Spleen (tissue), 11 donors: Measurements from ENCODE around the gene ITPKC. TPM values are rescaled to one million over a fixed set of nuclear protein-coding genes. Genes with fewer than 3 reads are reported as not detected.

ENCODE experiments used
- DNase-seq: peaks from one replicate; pipeline ENCODE4 v3.0.0-alpha.2; 2020
- H3K27ac ChIP-seq, 8 donors: fragments of 200-600 bp; sonication (generic) in 7 of 8; 1 replicate in 4 of 8; 2 replicates in 4 of 8; pipeline versions ENCODE4 v1.5.0 to v1.8.0; 2016 to 2021; ENCODE audit warnings: inconsistent platforms in 4 of 8, mild to moderate bottlenecking in 4 of 8, moderate library complexity in 1 of 8
- H3K27me3 ChIP-seq, 7 donors: fragments of 200-600 bp; sonication (generic) in 6 of 7; replicated peaks in 1 of 7; 1 replicate in 4 of 7; 2 replicates in 3 of 7; pipeline versions ENCODE4 v1.5.0 to v1.8.0; 2016 to 2021; ENCODE audit warnings: inconsistent platforms in 3 of 7, mild to moderate bottlenecking in 1 of 7
- H3K36me3 ChIP-seq, 6 donors: fragments of 200-600 bp; sonication (generic) in 5 of 6; 1 replicate in 4 of 6; 2 replicates in 2 of 6; pipeline versions ENCODE4 v1.5.0 to v1.8.0; 2016 to 2021; ENCODE audit warnings: inconsistent platforms in 2 of 6
- H3K4me1 ChIP-seq, 6 donors: fragments of 200-600 bp; sonication (generic) in 5 of 6; 1 replicate in 3 of 6; 2 replicates in 3 of 6; pipeline versions ENCODE4 v1.5.0 to v1.8.0; 2016 to 2021; ENCODE audit warnings: inconsistent platforms in 3 of 6
- H3K4me3 ChIP-seq, 8 donors: fragments of 200-600 bp; sonication (generic) in 7 of 8; 1 replicate in 4 of 8; 2 replicates in 4 of 8; pipeline versions ENCODE4 v1.5.0 to v1.8.0; 2016 to 2021; ENCODE audit warnings: inconsistent platforms in 4 of 8, mild to moderate bottlenecking in 4 of 8, moderate library complexity in 2 of 8
- H3K9me3 ChIP-seq, 8 donors: fragments of 200-600 bp; sonication (generic) in 7 of 8; 1 replicate in 4 of 8; 2 replicates in 4 of 8; pipeline versions ENCODE4 v1.5.0 to v1.8.0; 2016 to 2021; ENCODE audit warnings: inconsistent platforms in 4 of 8
- POLR2A ChIP-seq, 3 donors: fragments of 450-650 bp; IDR thresholded peaks; one replicate each; pipeline ENCODE4 v1.5.1; 2017; ENCODE audit warnings: antibody characterized with exemption in 3 of 3, mild to moderate bottlenecking in 1 of 3
- POLR2AphosphoS5 ChIP-seq, 3 donors: sonication (generic); formaldehyde crosslinking; IDR thresholded peaks; one replicate each; pipeline ENCODE4 v1.5.1; 2017; ENCODE audit warnings: antibody characterized with exemption in 3 of 3
- WGBS, 5 donors: extraction: QIAGEN DNeasy Blood & Tissue Kit in 3 of 5; methylation state at CpG; one replicate each; pipeline versions ENCODE4 v1.1.5 to v1.1.7; 2013 to 2018; 5-methylcytosine and 5-hydroxymethylcytosine counted together
- intact Hi-C: fragments of 100-400 bp; cut with DNase I; formaldehyde crosslinking; loops from one replicate; pipeline ENCODE4 v1.15.0; 2023; ENCODE audit warnings: low total_unique reads
- polyA plus RNA-seq, 3 donors: library from polyadenylated mRNA; stranded (reverse); fragments of 200-250 nt; gene quantifications; one replicate each; pipeline ENCODE4 v1.2.1, GENCODE V29; 2013
- total RNA-seq, 7 donors: library from RNA; depleted of rRNA in 3 of 7; stranded (reverse); fragments of >200 nt in 3 of 7; fragmentation: NEBNext Ultra II Directional in 4 of 7; extraction: Animal tissue kit (Norgen Biotek cat#: 25700) in 4 of 7; gene quantifications; one replicate each; pipeline versions ENCODE4 v1.1.0 to v1.2.1, GENCODE V29; 2016 to 2021
- TF ChIP-seq, protein P1 (sequence below), 11 experiments: fragments of 200-600 bp in 7 of 11; fragments of 450-650 bp in 4 of 11; sonication (generic) in 4 of 11; IDR thresholded peaks in 8 of 11; conservative IDR thresholded peaks in 3 of 11; 1 replicate in 7 of 11; 2 replicates in 4 of 11; pipeline versions ENCODE4 v1.4.0 to v1.8.0; 2016 to 2021; ENCODE audit warnings: antibody characterized with exemption in 11 of 11, inconsistent platforms in 4 of 11, mild to moderate bottlenecking in 1 of 11
- donor health status: healthy with polysubstance abuse.
- donor health status: DM: no; HTN: no; CAD: no; lungs with moderate emphysema.
- donor health status: DM: no; HTN: no; CAD: no.
- donor health status: Bipolar disorder and iron deficiency.
- donor health status: healthy.
- donor health status: DM: no; HTN: no; CAD: no.
- donor health status: DM: yes; HTN: yes; CAD: no.

ITPKC gene
- total and polyA plus RNA-seq, 10 donors = 6.8 to 39.2 (median 15.2) TPM

DNA sequence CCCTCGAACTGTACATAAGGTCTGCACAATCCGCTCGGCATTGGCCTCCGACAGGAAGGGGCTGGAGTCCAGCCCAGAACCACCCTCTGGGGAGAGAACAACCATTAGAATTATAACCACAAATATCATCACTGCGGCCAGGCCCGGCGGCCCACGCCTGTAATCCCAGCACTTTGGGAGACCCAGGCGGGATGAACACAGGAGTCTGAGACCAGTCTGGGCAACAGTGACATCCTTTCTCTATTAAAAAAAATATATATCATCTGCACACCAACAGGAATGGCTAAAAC, 11.6 kb upstream of the ITPKC start:
- Histone ChIP-seq H3K36me3 (peaks cover 0 to 100% (median 77%) of the 10 kb centered on the region in 6 donors), H3K9me3 (no peaks in the 10 kb centered on the region), H3K27me3 (no peaks in the 10 kb centered on the region), H3K4me3 (no peak overlapping the region), H3K4me1 (no peaks in the 10 kb centered on the region), H3K27ac (no peak overlapping the region)
- TF ChIP-seq, protein P1, sequence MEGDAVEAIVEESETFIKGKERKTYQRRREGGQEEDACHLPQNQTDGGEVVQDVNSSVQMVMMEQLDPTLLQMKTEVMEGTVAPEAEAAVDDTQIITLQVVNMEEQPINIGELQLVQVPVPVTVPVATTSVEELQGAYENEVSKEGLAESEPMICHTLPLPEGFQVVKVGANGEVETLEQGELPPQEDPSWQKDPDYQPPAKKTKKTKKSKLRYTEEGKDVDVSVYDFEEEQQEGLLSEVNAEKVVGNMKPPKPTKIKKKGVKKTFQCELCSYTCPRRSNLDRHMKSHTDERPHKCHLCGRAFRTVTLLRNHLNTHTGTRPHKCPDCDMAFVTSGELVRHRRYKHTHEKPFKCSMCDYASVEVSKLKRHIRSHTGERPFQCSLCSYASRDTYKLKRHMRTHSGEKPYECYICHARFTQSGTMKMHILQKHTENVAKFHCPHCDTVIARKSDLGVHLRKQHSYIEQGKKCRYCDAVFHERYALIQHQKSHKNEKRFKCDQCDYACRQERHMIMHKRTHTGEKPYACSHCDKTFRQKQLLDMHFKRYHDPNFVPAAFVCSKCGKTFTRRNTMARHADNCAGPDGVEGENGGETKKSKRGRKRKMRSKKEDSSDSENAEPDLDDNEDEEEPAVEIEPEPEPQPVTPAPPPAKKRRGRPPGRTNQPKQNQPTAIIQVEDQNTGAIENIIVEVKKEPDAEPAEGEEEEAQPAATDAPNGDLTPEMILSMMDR (IDR thresholded peaks at IDR 0.05 in 8 of 11, conservative IDR thresholded peaks at IDR 0.05 in 3 of 11) = no peak
- TF ChIP-seq POLR2AphosphoS5 (IDR thresholded peaks at IDR 0.05) (no peak), POLR2A (IDR thresholded peaks at IDR 0.05) (no peak)
- no peak for DNase-seq
- 94 to 97% (median 95%) methylated on average over 7 to 9 of the region's 9 CpGs for WGBS, 5 donors
- intact Hi-C loops = no loop called here

DNA sequence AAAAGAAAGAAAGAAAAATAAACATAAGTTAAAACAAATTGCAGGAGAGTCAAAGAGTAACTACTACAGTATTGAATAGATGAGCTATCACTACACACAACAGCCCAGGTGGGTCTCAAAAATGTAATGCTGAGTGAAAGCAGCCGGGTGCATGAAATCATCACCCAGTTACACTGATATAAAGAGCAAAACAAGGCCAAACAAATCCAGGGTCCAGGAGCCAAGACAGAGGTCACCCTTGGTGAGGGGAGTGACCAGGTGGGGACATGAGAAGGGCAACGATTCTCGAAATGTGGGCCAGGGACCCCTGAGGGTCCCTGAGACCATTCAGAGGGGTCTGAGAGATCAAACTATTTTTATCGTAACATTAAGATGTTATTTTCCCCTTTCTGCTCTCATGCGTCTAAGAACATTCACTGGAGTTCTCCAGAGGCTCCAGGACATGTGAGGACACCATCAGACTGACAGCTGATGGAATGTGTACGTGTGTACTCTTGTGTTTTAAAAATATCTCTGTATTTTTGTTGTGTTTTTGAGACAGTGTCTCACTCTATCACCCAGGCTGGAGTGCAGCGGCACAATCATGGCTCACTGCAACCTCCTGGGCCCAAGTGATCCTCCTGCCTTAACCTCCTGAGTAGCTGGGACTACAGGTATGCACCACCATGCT, 10.8 kb upstream of the ITPKC start:
- intact Hi-C loops = no loop called here
- WGBS, 5 donors = 90 to 98% (median 92%) methylated on average over 7 of the region's 7 CpGs

DNA sequence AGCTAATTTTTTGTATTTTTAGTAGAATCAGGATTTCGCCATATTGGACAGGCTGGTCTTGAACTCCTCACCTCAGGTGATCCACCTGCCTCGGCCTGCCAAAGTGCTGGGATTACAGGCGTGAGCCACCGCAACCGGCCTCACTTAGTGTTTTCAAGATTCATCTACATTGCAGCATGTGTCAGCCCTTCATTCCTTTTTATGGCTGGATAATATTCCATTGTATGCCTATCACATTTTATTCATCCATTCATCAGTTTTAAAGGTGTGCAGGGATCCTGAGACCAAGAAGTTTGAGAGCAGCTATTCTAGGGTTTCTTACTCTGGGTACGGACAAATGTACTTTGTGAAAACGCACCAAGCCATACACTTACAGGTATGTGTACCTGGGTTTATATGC, 9.3 kb upstream of the ITPKC start:
- no peak overlapping the region for H3K4me3 ChIP-seq
- H3K9me3 ChIP-seq = no peaks in the 10 kb centered on the region
- H3K27me3 ChIP-seq = no peaks in the 10 kb centered on the region
- WGBS, 5 donors = 93 to 100% (median 95%) methylated on average over 7 of the region's 7 CpGs
- no peak for DNase-seq
- intact Hi-C loops = no loop called here
- no peak overlapping the region for H3K27ac ChIP-seq
- H3K36me3 ChIP-seq = peaks cover 0 to 100% (median 67%) of the 10 kb centered on the region in 6 donors
- peaks cover 0 to 11% (median 0%) of the 10 kb centered on the region in 6 donors for H3K4me1 ChIP-seq
- no peak for TF ChIP-seq POLR2AphosphoS5 (IDR thresholded peaks at IDR 0.05)
- TF ChIP-seq POLR2A (IDR thresholded peaks at IDR 0.05) = no peak
- TF ChIP-seq, protein P1 (IDR thresholded peaks at IDR 0.05 in 8 of 11, conservative IDR thresholded peaks at IDR 0.05 in 3 of 11) = no peak

More for the DNA sequence above, 10.8 kb upstream of the ITPKC start:
- H3K36me3 ChIP-seq = peaks cover 0 to 100% (median 78%) of the 10 kb centered on the region in 6 donors
- no peaks in the 10 kb centered on the region for H3K9me3 ChIP-seq
- TF ChIP-seq POLR2AphosphoS5 (IDR thresholded peaks at IDR 0.05) (no peak), POLR2A (IDR thresholded peaks at IDR 0.05) (no peak)
- TF ChIP-seq, protein P1 (IDR thresholded peaks at IDR 0.05 in 8 of 11, conservative IDR thresholded peaks at IDR 0.05 in 3 of 11) = no peak
- H3K27me3 ChIP-seq = no peaks in the 10 kb centered on the region
- no peak for DNase-seq
- no peak overlapping the region for H3K4me3 ChIP-seq
- no peak overlapping the region for H3K27ac ChIP-seq
- no peaks in the 10 kb centered on the region for H3K4me1 ChIP-seq

DNA sequence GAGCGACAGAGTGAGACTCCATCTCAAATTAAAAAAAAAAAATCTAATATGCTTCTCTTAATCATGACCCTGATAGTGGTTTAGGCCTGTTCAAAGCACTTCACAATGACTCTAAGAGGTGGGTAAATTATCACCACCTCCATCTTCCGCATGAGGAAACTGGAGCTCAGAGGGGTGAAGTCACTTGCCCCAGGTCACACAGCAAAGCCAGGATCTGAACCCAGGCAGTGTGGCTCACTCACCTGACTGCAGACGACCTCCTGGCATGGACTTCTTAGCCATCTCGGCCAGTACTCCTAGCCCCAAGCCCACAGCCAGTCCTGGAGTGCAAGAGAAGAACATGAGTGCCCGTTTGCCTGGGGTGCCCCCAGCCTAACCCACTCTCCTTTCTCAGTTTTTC, 7.1 kb upstream of the ITPKC start:
- no peaks in the 10 kb centered on the region for H3K9me3 ChIP-seq
- DNase-seq = no peak
- no peak overlapping the region for H3K4me3 ChIP-seq
- peaks cover 0 to 85% (median 49%) of the 10 kb centered on the region in 6 donors for H3K36me3 ChIP-seq
- peaks cover 5 to 33% (median 10%) of the 10 kb centered on the region in 6 donors for H3K4me1 ChIP-seq
- no peak for TF ChIP-seq POLR2A (IDR thresholded peaks at IDR 0.05)
- TF ChIP-seq POLR2AphosphoS5 (IDR thresholded peaks at IDR 0.05) = no peak
- TF ChIP-seq, protein P1 (IDR thresholded peaks at IDR 0.05 in 8 of 11, conservative IDR thresholded peaks at IDR 0.05 in 3 of 11) = no peak
- no peaks in the 10 kb centered on the region for H3K27me3 ChIP-seq
- no peak overlapping the region for H3K27ac ChIP-seq
- WGBS, 5 donors = 92 to 95% (median 94%) methylated on average over 5 of the region's 5 CpGs
- intact Hi-C loops = loop anchor here (5.0 kb wide), 1 partner anchor 82 kb away; no protein-coding TSS in a partner anchor
